GM12875 (cell line): ENCODE results near the gene MGAT5.

Experiments used
- H3K4me3 ChIP-seq: one replicate; pipeline ENCODE4 v1.5.1; 2011; ENCODE audit warnings: low read depth, low read length, control low read depth
- TF ChIP-seq, protein P1 (sequence below): IDR thresholded peaks from 2 replicates; pipeline ENCODE4 v1.5.1; 2011; ENCODE audit warnings: low read depth, mild to moderate bottlenecking, control low read depth, inconsistent platforms, low read length, moderate library complexity, borderline replicate concordance; ENCODE audit not compliant: insufficient read depth

The MGAT5 gene

GRCh38 chr2:134262684-134263083 is 8.8 kb downstream of the MGAT5 start:
- no peak overlapping the region for H3K4me3 ChIP-seq
- TF ChIP-seq, protein P1, sequence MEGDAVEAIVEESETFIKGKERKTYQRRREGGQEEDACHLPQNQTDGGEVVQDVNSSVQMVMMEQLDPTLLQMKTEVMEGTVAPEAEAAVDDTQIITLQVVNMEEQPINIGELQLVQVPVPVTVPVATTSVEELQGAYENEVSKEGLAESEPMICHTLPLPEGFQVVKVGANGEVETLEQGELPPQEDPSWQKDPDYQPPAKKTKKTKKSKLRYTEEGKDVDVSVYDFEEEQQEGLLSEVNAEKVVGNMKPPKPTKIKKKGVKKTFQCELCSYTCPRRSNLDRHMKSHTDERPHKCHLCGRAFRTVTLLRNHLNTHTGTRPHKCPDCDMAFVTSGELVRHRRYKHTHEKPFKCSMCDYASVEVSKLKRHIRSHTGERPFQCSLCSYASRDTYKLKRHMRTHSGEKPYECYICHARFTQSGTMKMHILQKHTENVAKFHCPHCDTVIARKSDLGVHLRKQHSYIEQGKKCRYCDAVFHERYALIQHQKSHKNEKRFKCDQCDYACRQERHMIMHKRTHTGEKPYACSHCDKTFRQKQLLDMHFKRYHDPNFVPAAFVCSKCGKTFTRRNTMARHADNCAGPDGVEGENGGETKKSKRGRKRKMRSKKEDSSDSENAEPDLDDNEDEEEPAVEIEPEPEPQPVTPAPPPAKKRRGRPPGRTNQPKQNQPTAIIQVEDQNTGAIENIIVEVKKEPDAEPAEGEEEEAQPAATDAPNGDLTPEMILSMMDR, result no peak

GRCh38 chr2:134268265-134268664 is 14.4 kb downstream of the MGAT5 start:
- H3K4me3 ChIP-seq, result no peak overlapping the region
- TF ChIP-seq, protein P1, result no peak

DNA sequence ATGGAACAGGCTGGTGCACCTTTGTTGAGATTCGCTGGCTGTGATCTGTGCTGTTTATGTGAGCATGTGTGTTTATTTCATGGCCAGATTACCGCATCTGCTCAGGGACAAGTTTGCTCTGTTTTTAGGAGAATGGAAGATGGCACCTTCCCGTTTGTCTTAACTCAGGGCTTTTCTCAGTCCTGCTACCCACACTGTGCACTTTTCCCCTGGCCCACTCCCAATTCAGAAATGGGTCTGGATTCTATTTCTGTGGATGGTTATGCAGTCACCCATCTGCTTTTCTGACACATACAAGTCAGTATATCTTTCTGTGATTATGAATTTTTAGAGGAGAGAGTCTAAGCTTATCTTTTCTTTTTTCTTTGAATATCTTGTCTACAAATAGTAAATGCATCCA is 15.4 kb downstream of the MGAT5 start:
- TF ChIP-seq, protein P1, result no peak
- H3K4me3 ChIP-seq, result no peak overlapping the region

DNA sequence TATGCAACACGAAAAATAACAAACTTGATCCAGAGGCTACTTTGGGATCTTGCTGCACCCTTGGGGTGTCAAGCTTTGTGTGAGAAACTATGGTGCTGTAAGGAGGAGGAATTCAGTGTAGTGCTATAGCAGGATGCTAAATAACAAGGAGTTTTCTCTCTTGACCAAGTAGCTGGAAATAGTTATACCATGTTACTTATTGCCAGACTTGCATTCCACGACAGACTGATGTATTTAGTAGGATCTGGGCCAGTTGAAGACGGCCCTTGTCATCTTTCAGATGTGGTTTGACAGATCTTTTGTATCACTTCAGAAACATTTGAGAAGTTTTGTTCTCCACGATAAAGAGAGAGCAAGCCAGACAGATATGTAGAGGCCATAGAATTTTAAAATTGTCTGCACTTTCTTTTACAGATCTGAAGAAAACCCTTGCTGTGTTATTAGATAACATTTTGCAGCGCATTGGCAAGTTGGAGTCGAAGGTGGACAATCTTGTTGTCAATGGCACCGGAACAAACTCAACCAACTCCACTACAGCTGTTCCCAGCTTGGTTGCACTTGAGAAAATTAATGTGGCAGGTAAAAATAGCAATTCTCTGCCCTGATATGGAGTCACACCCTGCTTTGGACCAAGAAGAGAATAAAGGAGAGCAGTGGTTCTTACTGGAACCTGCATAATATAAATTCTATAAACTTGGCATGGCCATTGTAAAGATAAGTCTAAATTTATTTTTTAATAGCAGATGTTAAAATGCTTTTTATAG is 16.3 kb downstream of the MGAT5 start:
- TF ChIP-seq, protein P1, result no peak
- no peak overlapping the region for H3K4me3 ChIP-seq

DNA sequence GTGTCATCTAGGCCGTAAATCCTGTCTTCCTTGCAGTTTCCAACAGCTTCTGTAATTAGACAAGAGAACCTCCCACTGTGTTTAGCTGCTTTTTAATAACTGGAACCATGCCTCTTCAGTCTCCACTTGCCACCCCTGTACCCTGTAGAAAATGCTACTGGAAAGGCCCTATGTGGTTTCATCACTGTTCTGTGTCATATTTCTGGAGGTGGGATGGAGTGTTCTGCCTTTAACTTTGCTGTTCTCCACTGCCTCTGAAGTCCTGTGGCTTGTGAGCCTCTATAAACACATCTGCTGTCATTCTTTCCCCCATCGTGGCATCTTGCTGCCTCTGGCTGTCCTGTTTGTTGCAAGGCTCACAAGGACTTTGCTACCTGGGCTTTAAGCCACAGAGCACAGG is 17.9 kb downstream of the MGAT5 start:
- H3K4me3 ChIP-seq, result no peak overlapping the region
- TF ChIP-seq, protein P1, result no peak

- no peak overlapping the region for H3K4me3 ChIP-seq
- TF ChIP-seq, protein P1, result no peak
These were observed 18.9 kb downstream of the MGAT5 start for GRCh38 chr2:134272806-134273205.

- TF ChIP-seq, protein P1, result no peak
- no peak overlapping the region for H3K4me3 ChIP-seq
These were observed 19.5 kb downstream of the MGAT5 start for GRCh38 chr2:134273256-134273983.
